Adrenal gland (tissue), 5 donors: ENCODE measurements around the gene LAMA2.

Experiments used
- CTCF ChIP-seq, 6 experiments: fragments of 450-650 bp in 4 of 6; fragments of 200-600 bp in 2 of 6; sonication (generic) in 1 of 6; IDR thresholded peaks; 1 replicate in 5 of 6; 2 replicates in 1 of 6; pipeline versions ENCODE4 v1.5.1 to v1.8.0; 2016 to 2021; ENCODE audit warnings: antibody characterized with exemption in 6 of 6, mild to moderate bottlenecking in 2 of 6, moderate library complexity in 1 of 6
- POLR2A ChIP-seq, 2 donors: fragments of 450-650 bp; IDR thresholded peaks; one replicate each; pipeline ENCODE4 v1.6.1; 2017; ENCODE audit warnings: antibody characterized with exemption in 2 of 2, mild to moderate bottlenecking in 2 of 2, moderate library complexity in 1 of 2
- donor health status: DM: no; HTN: no; CAD: no.

GRCh38 chr6:129510950-129511349 lies 628.0 kb downstream of the LAMA2 start:
- TF ChIP-seq CTCF (IDR thresholded peaks at IDR 0.05) (no peak), POLR2A (IDR thresholded peaks at IDR 0.05) (no peak)
